Anterior cingulate cortex (tissue), 58 donors: Measurements from ENCODE around the gene COL8A1.

Experiments
- DNase-seq, 58 donors: peaks; one replicate each; lab custom pipeline; 2025; lab: John Stamatoyannopoulos, UW

Gene COL8A1

DNA sequence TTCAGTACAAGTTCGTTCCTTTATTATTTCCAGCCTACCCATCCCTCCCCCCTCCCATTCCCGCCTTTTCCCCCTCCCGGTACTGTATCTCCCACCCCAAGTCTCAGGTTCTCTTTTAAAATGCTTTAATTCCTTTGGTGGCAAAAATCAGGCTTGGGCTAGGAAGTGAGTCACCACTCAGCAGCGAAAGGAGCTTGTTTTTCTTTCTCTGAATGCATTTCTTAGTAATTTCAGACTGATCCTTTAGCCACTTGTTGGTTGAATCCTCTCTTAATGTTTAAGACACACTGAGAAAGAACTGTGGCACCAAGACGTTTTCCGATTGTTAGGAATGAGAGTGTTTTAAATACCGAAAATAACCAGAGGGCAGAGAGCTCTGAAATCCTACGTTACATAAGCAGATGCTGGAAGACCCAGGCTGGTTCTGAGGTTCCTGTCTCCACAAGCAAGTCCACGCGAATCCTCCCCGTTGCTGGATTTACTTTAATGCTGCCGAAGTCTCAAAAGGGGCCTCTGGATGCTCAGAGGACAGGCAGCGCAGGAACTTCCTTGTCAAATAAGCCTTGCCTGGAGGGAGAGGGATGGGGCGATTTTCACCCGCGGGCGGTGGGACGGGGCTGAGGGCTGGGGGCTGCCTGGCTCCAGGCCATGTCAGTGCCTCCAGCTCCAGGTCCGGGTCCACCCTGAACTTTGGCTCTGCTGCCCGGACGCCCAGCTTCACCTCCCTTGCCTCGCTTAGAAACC is 854 bp upstream of the COL8A1 start:
- DNase-seq = peak in 1 of 58 donors; percentile 7

DNA sequence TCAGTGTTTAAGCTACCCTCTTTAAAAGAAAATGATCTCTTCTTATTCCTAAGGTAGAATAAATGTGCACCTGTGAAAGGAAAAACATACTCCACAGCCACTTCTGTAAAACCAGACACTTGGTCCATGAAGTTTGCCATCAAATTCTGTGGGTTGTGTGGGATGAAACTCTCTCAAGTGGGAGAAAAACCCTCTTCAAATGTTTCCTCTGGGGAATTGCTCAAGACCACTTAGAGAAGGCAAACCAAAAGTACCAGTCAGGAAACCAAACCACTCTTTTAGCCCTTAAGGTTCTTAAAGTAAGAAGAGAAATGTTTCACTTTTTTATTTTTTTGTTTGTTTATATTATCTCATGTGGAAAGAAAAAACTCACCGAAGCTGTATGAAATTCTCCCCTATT is 1.2 kb downstream of the COL8A1 start:
- DNase-seq = no peak

DNA sequence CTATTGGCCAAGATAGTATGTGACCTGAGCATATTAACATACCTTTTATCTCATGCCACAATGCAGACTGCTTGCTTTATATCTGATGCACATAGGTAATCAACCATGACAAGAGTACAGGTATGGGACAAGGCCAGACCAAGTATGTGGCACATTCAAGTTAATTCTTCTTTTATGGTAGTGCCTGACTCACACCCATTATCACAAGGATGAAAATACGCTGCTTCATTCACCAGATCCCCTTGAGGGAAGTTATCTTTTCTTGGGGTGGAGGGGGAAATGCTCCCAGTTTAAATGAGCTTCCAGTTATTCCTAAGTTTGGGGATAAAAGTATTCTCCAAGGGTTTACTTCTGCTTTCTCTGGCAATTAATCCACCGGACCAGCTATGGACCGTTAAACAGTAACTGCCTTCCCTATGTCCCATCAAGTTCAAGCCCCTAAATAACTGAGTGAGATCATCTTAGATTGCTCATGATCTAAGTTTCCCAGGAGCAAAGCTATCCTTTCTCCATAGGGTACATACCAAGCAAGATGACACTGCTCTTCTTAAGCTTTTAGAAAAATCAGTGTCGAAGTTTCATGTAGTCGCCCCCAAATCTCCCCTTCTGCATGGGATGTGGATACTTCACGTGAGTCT is 1.9 kb downstream of the COL8A1 start:
- no peak for DNase-seq

DNA sequence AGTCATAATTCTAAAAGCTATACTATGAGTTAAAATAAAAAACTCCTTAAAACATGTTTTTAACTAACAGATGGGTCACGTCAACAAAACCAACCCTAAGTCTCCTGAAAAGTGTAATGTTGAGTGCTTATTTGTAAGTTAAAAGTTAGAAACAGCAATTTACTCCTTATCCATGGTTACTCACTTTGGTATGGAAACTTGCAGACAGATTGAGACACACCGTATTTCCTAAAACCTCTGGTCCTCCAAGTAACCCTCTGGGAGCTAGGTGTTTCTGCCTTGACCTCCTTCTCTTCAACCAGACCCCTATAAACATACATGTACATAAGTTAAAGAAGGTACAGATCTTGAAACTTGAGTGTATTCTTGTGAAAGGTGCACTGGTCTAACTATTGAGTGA is 3.1 kb downstream of the COL8A1 start:
- DNase-seq = no peak

DNA sequence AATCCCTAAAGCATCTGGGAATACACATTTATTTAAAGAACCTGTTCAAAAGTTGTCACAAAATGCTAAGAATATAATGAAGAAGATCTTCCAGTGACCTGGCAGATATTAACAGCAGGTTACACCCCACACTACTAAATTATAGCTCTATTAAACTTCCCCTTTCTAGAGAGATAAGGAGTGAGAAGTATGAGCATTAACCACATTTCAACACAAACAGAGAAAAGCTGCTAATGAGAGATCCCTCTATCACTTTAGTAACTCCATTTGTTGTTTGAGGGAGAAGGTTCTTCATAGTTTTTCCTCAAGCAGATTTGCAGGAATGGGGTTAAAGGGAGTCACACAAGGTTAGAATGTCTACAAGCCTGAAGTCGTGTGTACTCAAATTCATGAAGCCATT is 3.6 kb downstream of the COL8A1 start:
- DNase-seq = no peak

DNA sequence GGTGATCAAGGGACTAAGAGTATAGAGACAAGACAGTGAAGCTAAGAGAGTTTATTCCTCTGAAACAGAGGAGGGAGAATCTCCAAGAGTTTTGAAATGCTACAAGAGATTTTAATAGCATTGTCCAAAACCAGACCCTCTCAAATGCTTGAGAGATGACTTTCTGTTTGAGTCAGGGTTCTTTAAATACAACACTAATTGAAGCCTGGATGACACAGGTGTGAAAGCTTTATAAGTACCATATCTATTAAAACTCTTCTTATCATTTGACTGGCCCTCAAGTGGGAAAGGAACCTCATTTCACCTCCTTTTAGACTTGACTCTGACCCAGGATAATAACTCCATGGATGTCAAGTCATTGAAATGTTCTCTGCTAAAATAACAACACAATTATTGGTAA is 5.6 kb downstream of the COL8A1 start:
- DNase-seq = no peak

DNA sequence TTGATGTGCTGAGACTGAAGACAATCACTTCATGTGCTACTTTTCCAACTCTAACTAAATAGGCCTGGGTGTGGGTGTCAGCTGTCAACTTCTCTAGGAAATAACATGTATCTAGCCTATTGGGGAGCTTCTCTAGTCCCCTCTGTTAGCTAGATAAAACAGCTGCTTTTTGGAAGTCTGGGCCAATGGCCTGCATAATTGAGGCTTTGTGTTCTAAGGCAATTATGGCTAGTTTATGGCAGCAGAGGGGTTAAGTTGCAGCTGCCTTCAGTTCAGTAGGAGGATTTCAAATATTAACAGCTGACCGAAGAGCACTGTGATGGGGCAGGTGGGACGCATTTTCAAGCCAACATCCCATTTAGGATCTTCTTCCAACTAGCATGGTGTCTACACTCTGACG is 6.4 kb downstream of the COL8A1 start:
- no peak for DNase-seq

DNA sequence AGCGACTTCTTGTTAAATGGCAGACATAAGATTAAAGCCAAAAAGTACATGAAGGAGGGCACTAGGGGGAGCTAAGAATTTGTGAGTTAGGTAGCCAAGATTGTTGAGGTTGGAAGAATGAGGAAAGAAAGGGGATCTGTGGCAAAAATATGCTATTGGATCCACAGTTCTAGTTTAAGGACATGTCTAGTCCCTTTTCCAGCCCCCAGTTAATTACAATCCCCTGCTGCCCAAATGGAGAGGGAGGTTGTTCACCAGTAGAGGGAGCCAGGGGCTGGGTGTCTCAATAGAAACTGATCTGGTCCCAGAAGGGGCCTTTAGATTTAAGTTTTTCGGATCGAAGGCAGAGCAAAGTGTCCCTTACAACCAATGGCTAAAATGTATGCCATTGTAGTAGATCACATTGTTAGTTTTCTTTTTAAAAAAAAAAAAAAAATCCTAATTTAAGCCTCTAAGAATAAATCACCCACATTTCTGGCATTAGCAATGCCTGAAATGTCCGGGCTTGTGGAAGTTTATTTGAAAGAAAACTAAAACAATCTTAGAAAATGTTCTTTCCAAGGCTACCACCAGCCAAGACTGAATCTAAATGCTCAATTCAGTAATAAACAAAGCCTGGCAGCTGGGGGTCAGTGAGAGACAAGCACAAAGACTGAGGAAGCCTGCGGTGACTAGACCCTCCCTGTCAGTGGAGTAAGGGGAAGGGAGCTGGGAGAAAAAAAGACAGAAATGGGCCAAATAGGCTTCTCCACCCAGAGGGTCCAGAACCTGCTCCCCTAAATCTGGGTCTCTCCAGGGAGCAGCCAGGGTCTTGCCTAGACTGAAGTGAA is 7.1 kb downstream of the COL8A1 start:
- DNase-seq = peak in 1 of 58 donors; percentile 11

DNA sequence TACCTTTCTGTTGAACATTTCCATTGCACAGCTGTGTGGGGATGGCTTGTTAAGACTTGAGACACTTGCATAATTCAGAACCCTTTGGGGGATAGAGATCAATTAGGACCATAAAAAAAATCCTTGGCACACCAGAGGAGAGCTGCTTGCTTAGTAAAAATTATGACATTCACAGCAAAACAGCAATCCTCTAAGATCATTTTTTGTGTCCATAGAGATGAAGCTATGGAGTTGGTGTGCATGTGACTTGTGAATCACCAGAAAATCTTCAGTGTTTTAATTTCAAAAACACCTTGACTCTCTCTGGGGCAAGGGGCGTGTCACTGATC is 7.7 kb downstream of the COL8A1 start:
- DNase-seq = no peak

DNA sequence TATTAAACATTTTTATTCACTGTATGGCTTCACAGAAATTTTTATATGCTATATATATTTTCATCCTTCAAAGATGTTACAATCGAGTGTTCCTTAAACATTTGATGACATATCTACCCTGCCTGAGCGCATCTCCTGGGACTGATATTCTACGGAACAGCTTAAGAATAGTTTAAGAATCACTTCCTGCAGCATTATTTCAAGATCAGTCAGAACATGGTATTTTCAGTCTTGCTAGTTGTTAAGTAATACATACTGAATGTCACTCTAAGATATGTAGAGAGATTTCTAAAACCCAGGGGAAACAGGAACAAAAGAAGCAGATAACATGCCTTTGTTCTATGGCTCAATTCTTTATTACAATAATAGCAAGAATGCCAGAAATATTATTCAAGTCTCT is 8.7 kb downstream of the COL8A1 start:
- no peak for DNase-seq

DNA sequence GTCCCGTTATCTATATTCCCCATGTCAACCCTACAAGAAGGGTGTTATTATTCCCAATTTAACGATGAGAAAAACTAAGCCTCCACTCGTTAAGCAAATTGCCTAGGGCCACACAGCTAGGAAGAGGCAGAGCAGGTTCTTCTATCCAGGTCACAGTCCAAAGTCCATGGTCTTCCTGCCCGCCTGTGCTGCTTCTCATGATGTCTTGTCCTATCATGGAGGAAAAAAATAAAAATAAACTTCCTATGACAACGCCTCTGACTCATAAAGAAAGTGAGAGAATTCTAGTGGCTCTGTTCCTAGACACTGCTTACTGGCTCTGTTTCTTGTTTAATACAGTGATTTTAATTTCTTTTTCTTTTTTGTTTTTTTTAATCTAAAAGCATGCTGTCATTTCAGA is 9.7 kb downstream of the COL8A1 start:
- no peak for DNase-seq

DNA sequence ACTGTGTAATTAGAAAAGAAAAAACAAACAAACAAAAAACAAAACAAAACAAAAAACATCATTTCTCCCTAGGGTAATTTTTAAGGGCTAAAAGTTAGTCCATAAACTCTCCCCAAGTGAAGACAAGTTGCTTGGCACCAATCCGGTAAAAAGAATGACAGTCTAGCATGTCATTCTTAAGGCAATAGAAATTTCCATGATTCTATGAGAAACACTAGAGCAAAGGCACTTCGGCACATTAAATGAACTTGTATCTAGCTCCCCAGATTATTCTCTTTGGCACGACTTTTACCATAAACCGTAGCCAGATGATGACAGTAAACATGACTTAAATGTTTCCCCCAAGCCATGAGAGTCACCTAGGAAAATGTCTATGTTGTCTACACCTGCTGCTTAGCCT is 10.1 kb downstream of the COL8A1 start:
- DNase-seq = no peak

DNA sequence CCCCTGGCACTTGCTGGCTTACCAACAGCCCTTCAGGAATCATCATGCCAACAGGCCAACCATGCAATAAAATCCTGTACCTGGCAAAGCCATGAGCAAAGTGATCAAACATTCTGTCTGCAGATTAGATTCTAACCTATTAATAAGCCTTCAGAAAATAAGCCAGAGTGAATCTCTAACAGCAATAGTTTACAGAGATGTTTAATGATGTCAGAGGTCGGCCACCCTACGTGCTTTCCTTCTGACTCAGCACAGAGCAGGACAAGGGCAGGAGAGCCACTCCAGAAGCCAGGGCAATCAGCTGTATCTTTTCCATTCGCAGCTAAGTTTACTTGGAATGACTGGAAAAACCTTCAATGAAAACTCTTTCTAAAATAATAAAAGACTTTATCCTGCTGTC is 13.1 kb downstream of the COL8A1 start:
- DNase-seq = no peak

DNA sequence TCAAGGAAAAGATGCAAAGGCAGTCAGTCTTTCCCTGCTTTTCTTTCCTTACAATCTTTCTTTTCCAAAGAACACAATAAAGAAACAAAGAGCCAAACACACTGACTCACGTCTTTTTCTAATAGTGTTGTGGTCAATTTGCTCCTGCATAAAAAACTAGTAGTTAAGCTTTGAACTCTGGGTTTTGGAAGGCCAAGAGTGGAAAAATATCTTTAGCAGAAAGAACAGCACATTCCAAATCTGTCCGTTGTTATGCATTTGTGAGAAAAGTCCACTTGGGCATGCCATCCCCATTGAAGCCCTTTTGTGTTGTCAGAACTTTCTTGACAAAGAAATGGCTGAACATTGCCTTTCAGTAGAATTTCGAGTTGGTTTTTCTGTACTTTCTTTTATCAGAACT is 18.2 kb downstream of the COL8A1 start:
- DNase-seq = no peak

DNA sequence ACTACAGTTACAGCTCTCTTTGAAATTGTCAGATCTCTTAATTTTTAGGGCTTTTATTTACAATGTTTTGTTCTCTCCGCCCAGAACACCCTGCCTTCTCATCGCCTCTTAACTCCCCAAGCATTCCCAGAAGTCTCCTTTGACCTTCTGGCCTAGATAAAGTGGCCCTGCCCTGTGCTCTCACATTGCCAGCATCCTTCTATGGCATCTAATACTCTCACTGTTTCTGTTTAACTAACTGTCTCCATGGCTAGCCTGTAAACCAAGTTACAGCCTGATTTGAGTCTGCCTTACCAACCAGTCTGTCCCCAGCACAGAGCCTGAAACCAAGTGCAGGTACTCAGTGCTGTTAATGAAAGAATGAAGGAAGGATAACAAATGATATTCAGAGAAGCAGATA is 19.9 kb downstream of the COL8A1 start:
- DNase-seq = no peak

DNA sequence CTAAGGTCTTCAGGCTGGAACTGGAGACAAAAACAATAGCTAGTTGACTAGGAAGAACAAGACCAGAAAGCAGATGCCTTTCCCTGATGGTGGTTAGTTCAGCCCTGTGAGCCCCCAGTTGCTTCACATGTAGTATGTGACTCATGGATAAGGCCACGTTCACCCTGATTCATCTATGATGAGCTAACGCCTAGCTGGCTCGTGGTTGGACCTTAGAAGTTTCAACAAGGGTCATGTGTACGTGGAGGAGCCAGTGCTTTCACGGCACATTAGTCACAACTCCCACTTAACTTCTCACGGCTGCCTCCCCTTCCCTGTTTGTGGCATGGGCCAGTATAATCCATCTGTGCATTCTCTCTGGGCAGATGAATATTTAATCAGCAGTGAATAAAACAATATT is 20.6 kb downstream of the COL8A1 start:
- no peak for DNase-seq

DNA sequence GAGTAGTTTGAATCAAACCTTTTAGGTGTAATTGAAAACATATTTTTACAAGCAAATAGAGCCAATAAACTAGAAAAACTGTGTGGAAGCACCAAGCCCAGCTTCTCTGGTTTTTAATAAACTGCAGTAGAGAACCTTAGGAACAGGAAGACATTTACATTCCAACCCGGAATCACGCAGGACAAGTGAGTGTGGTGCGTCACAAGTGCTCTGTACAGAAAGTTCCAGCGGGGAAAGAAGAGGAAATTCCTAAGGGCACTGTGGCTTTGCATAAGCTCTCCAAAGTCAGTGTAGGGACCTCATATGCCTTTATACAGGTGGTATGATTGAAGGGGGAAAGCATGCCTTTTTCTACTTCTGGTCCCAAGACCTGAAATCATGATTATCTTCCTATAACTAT is 21.6 kb downstream of the COL8A1 start:
- no peak for DNase-seq

DNA sequence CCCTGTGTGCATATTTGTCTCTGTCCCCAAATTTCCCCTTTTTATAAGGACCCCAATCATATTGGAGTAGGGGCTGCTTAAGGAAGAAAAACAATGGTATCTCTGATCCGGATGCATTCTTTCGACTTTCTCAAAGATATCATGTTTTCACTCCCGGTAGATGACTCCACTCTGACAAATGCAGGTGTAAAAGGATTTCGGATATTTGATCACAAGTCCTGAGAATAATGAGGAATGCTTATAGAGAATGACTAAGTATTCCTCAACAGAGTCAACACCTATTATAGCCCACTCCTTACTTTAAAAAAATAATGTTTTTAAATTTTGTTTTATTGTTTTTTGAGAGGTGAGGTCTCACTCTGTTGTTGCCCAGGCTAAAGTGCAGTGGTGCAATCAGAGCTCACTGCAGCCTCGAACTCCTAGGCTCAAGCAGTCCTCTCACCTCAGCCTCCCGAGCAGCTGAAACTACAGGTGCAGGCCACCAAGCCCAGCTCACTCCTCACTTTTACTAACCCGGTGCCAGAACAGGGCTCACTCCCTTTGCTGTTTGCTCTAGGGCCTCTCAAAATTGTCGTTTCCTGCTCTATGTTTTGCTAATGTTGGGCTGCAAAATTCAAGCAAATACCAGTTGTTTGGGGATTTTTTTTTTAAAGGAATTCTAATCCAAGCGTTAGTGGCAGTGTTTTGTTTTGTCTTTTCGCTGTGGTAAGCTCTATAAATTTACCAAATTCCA is 24.6 kb downstream of the COL8A1 start:
- no peak for DNase-seq

DNA sequence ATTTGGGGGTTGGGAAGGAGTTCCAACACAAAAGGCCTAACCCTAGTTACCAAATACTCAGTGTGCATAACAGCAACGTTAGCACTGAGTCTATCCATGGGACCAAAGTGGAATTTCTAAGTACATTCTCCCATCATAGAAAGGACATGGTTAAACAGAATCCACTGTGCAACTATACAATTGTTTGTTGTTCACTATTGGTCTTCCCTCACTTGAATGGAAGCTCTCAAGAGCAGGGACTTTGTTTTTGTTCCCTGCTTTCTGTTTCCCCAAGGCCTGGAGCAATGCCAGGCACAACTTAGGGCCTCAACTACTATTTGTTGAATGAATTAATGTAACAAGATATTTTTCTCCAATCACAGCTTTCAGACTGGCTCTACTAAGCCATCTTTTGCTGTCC is 25.6 kb downstream of the COL8A1 start:
- no peak for DNase-seq

DNA sequence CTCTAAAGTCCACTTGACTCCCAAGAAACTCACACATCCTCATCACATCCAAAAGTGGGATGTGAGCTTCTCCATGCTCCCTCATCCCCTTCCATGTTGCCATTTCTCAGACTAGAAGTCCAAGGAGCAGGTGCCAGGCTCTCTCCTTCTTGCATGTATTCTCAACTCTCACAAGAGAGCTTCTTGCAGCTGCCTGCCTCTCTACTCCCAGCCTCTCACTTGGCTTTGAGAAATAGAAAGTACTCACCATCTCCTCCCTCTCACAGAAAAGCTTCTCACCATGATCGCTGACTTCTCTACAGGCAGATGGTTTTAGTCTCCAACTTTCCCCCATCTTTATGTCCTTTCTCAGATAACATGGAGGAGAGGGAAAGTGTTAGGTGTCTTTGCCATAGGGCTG is 26.6 kb downstream of the COL8A1 start:
- DNase-seq = no peak

DNA sequence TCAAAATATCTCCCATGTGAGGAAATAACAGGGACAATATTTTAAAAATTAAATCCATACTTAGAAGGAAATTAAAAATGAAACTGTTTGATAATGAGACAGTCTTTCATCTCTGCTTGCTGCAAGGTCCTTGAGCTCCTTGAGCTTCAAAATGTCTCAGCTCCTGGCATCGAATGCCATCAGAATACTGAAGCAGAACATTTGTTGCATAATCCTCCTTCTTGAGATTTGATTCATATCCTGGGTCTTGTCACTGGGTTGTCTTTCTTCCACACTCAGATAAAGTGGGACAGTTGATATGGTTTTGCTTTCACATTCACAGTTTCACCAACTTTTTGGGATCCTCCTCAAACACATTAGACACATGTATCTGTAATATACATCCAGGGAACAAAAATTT is 27.8 kb downstream of the COL8A1 start:
- DNase-seq = no peak
